NB4 (cell line): ENCODE results near the gene EPHA5.

Source experiments
- DNase-seq: peaks from one replicate; pipeline ENCODE4 v3.0.0; 2010; ENCODE audit warnings: low read depth
- H3K4me3 ChIP-seq: one replicate; pipeline ENCODE4 v1.5.1; 2011; ENCODE audit warnings: mild to moderate bottlenecking, low read depth, low read length, moderate library complexity
- CTCF ChIP-seq: IDR thresholded peaks from one replicate; pipeline ENCODE4 v1.5.1; 2012; ENCODE audit warnings: low read depth, low read length
- MAX ChIP-seq: IDR thresholded peaks from 2 replicates; pipeline ENCODE4 v1.6.1; 2011; ENCODE audit warnings: low read depth, low read length
- MYC ChIP-seq: IDR thresholded peaks from 2 replicates; pipeline ENCODE4 v1.6.1; 2011; ENCODE audit warnings: low read depth, low read length
- POLR2A ChIP-seq: IDR thresholded peaks from 2 replicates; pipeline ENCODE4 v1.6.1; 2011; ENCODE audit warnings: mild to moderate bottlenecking; ENCODE audit not compliant: insufficient read length; ENCODE audit errors: extremely low read depth

Gene EPHA5

GRCh38 chr4:65669111-65670019 is 924 bp downstream of the EPHA5 start:
- H3K4me3 ChIP-seq = no peak overlapping the region
- no peak for DNase-seq
- no peak for TF ChIP-seq MYC

GRCh38 chr4:65668201-65669089 is 1.8 kb downstream of the EPHA5 start:
- DNase-seq = no peak
- no peak overlapping the region for H3K4me3 ChIP-seq
- TF ChIP-seq CTCF = no peak
- no peak for TF ChIP-seq POLR2A
- no peak for TF ChIP-seq MAX
- TF ChIP-seq MYC = no peak

- TF ChIP-seq CTCF (no peak), MAX (no peak), MYC (no peak), POLR2A (no peak)
- no peak overlapping the region for H3K4me3 ChIP-seq
- DNase-seq = no peak
Measured at GRCh38 chr4:65667506-65668041, 2.7 kb downstream of the EPHA5 start.

- no peak for TF ChIP-seq MAX
- no peak for TF ChIP-seq POLR2A
- TF ChIP-seq CTCF = no peak
- TF ChIP-seq MYC = no peak
- H3K4me3 ChIP-seq = no peak overlapping the region
- no peak for DNase-seq
Measured at GRCh38 chr4:65665771-65666523, 4.3 kb downstream of the EPHA5 start.

- no peak for DNase-seq
- no peak for TF ChIP-seq POLR2A
- TF ChIP-seq MYC = no peak
- TF ChIP-seq CTCF = no peak
- TF ChIP-seq MAX = no peak
- H3K4me3 ChIP-seq = no peak overlapping the region
Measured at GRCh38 chr4:65661471-65661870, 8.8 kb downstream of the EPHA5 start.

- TF ChIP-seq MYC = no peak
- TF ChIP-seq MAX = no peak
- TF ChIP-seq POLR2A = no peak
- H3K4me3 ChIP-seq = no peak overlapping the region
- DNase-seq = no peak
Measured at GRCh38 chr4:65658117-65658516, 12.2 kb downstream of the EPHA5 start.
